Osteoblast (primary cell): ENCODE data around the gene ADCY5. TPM values are rescaled to one million over a fixed set of nuclear protein-coding genes. Genes with fewer than 3 reads are reported as not detected.

Experiments used
- DNase-seq: peaks from one replicate; pipeline ENCODE4 v3.0.0; 2011; ENCODE audit warnings: low spot score, mixed read lengths; ENCODE audit not compliant: insufficient read length; ENCODE audit errors: missing footprints
- H2AFZ ChIP-seq: 2 replicates; pipeline ENCODE4 v1.6.0; 2011; ENCODE audit warnings: mild to moderate bottlenecking, low read length
- H3K27ac ChIP-seq: 2 replicates; pipeline ENCODE4 v1.5.1; 2011; ENCODE audit warnings: mild to moderate bottlenecking, low read depth, low read length, moderate library complexity
- H3K27me3 ChIP-seq: 2 replicates; pipeline ENCODE4 v1.6.0; 2012; ENCODE audit warnings: mild to moderate bottlenecking, control low read depth, inconsistent platforms, low read length, moderate library complexity; ENCODE audit not compliant: insufficient read depth
- H3K36me3 ChIP-seq: 2 replicates; pipeline ENCODE4 v1.5.1; 2011; ENCODE audit warnings: mild to moderate bottlenecking, low read length, control low read depth, moderate library complexity; ENCODE audit not compliant: insufficient read depth
- H3K4me1 ChIP-seq: 2 replicates; pipeline ENCODE4 v1.5.1; 2011; ENCODE audit warnings: mild to moderate bottlenecking, low read length, control low read depth, moderate library complexity; ENCODE audit not compliant: insufficient read depth
- H3K4me2 ChIP-seq: 2 replicates; pipeline ENCODE4 v1.6.0; 2011; ENCODE audit warnings: mild to moderate bottlenecking, low read length; ENCODE audit not compliant: insufficient read depth
- H3K4me3 ChIP-seq: fragments of 200-600 bp; sonication (generic); 3 replicates; pipeline ENCODE4 v1.5.1; 2012; ENCODE audit warnings: mild to moderate bottlenecking, low read length, inconsistent platforms; ENCODE audit not compliant: insufficient read depth
- H3K79me2 ChIP-seq: 2 replicates; pipeline ENCODE4 v1.6.0; 2012; ENCODE audit warnings: mild to moderate bottlenecking, low read length, control low read depth, inconsistent platforms; ENCODE audit not compliant: insufficient read depth
- H3K9me3 ChIP-seq: 2 replicates; pipeline ENCODE4 v1.5.1; 2011; ENCODE audit warnings: low read depth, low read length, control low read depth
- H4K20me1 ChIP-seq: 2 replicates; pipeline ENCODE4 v1.6.0; 2012; ENCODE audit warnings: mild to moderate bottlenecking, low read length, control low read depth; ENCODE audit not compliant: insufficient read depth
- CTCF ChIP-seq: IDR thresholded peaks from 2 replicates; pipeline ENCODE4 v1.5.1; 2011; ENCODE audit warnings: mild to moderate bottlenecking, low read depth, low read length, moderate library complexity; ENCODE audit errors: extremely low read depth
- total RNA-seq: library from RNA; depleted of rRNA; stranded (reverse); fragments of >200 nt; gene quantifications from 2 replicates; pipeline ENCODE4 v1.2.3, GENCODE V29; 2012

Gene ADCY5
- total RNA-seq, 1 donor = 0.72 TPM

GRCh38 chr3:123442125-123442524 is 6.8 kb downstream of the ADCY5 start:
- Histone ChIP-seq H3K36me3 (no peaks in the 10 kb centered on the region), H2AFZ (no peak overlapping the region), H3K4me1 (no peaks in the 10 kb centered on the region), H3K4me2 (no peak overlapping the region), H3K9me3 (no peaks in the 10 kb centered on the region), H3K27ac (no peak overlapping the region), H3K27me3 (peaks cover 67% of the 10 kb centered on the region), H3K4me3 (no peak overlapping the region), H4K20me1 (no peaks in the 10 kb centered on the region), H3K79me2 (no peaks in the 10 kb centered on the region)
- no peak for TF ChIP-seq CTCF
- no peak for DNase-seq

GRCh38 chr3:123439806-123440580 is 8.9 kb downstream of the ADCY5 start:
- DNase-seq = no peak
- no peak for TF ChIP-seq CTCF
- peaks cover 48% of the 10 kb centered on the region for H3K27me3 ChIP-seq

GRCh38 chr3:123432832-123433523 is 15.9 kb downstream of the ADCY5 start:
- Histone ChIP-seq H3K4me1 (no peaks in the 10 kb centered on the region), H4K20me1 (no peaks in the 10 kb centered on the region), H3K9me3 (no peaks in the 10 kb centered on the region), H3K27ac (no peak overlapping the region), H3K36me3 (no peaks in the 10 kb centered on the region), H3K4me3 (no peak overlapping the region), H3K27me3 (peaks cover 41% of the 10 kb centered on the region), H3K4me2 (no peak overlapping the region), H3K79me2 (no peaks in the 10 kb centered on the region), H2AFZ (no peak overlapping the region)
- DNase-seq = peak; percentile 60
- no peak for TF ChIP-seq CTCF

More at GRCh38 chr3:123439806-123440580, 8.9 kb downstream of the ADCY5 start:
- no peak overlapping the region for H3K4me3 ChIP-seq
- no peak overlapping the region for H3K27ac ChIP-seq
- H3K4me2 ChIP-seq = no peak overlapping the region
- H3K9me3 ChIP-seq = no peaks in the 10 kb centered on the region
- H3K36me3 ChIP-seq = no peaks in the 10 kb centered on the region
- H3K79me2 ChIP-seq = no peaks in the 10 kb centered on the region
- no peaks in the 10 kb centered on the region for H3K4me1 ChIP-seq
- no peak overlapping the region for H2AFZ ChIP-seq
- no peaks in the 10 kb centered on the region for H4K20me1 ChIP-seq

GRCh38 chr3:123431658-123432324 is 17.1 kb downstream of the ADCY5 start:
- H3K4me1 ChIP-seq = no peaks in the 10 kb centered on the region
- no peak overlapping the region for H3K4me3 ChIP-seq
- H3K27ac ChIP-seq = no peak overlapping the region
- H3K36me3 ChIP-seq = no peaks in the 10 kb centered on the region
- H4K20me1 ChIP-seq = no peaks in the 10 kb centered on the region
- H3K27me3 ChIP-seq = peaks cover 37% of the 10 kb centered on the region
- no peaks in the 10 kb centered on the region for H3K79me2 ChIP-seq
- H2AFZ ChIP-seq = no peak overlapping the region
- H3K9me3 ChIP-seq = no peaks in the 10 kb centered on the region
- TF ChIP-seq CTCF = no peak
- no peak for DNase-seq
- no peak overlapping the region for H3K4me2 ChIP-seq
